HG03521 (cell line): ENCODE data around the gene THSD7B.
"Not testable (repeated sequence)": the region's sequence is repeated elsewhere in the genome, so short reads cannot be mapped to it uniquely, and the experiment has no call there.

ENCODE experiments used
- ATAC-seq: cut with Tn5 transposase; IDR thresholded peaks from one replicate; pipeline ENCODE4 v1.9.1; 2021; ENCODE audit warnings: mild to moderate bottlenecking, moderate library complexity; ENCODE audit not compliant: unreplicated experiment

Gene THSD7B

GRCh38 chr2:137238065-137238464 lies 472.7 kb downstream of the THSD7B start:
- no peak for ATAC-seq

DNA sequence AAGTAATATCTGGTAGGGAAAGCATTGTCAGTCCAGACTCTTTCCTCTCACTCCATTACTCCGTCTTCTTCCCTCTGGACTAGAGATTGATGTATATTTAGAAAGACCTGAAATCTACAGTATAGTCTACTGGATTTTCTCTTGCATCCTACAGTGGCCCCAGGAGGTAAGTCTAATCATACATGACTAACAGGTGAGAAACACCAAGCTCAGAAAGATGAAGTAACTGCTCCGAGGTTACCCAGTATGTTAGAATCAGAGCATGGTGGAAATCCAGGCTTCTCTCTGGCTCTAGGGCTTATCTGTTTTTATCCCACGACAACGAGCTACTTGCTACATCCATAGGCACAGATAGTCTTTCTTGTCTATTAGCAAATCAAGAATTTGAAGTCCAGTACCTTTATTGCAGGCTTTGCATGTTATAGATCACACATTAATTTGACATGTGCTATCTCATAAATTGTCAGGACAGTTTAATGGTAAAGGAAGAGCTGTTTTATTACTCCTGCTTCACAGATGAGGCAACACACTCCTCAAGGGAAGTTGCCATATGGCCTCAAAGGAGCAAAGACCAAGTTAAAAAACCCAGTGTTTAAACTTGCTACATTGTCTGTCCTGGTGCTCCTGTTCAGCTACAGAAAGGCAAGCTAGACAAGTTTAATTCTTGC lies 484.3 kb downstream of the THSD7B start:
- ATAC-seq: no peak

DNA sequence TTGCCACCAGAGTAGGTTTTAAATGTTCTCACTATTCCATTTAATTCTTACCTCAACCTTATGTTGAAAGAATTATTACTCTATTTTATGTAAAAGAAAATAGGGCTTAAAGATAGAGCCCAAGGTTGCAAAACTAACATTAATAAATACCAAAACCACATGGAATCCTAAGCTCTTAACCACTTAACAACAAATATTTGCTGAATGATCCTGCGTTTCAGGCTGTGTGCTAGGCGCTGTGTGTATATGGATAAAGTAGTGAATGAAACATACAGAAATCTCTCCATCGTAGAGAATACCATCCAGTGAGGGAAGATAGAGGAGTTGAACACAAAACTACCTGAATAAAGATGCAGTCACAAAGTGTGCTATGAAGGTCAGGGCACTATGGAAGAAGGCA lies 485.1 kb downstream of the THSD7B start:
- no peak for ATAC-seq

- no peak for ATAC-seq
These were observed 485.7 kb downstream of the THSD7B start for GRCh38 chr2:137251045-137251444.

DNA sequence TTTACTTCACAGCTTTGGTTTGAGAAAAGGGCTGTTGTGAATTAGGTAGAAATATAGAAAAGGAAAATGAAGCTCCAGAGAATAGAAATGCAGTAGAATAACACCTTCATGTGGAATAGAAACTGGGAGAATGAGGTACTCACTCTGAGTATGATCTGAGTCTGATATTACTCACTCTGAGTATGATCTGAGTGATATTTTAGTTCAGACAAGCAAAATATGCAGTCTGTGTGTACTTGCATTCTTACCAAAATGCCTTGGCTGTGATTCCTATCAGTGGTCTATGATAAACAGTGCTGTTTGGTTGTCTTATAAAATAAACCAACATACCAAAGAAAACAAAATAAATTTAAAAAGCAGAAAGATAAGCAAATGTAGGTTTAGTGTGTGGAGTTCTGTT lies 487.6 kb downstream of the THSD7B start:
- ATAC-seq: no peak

DNA sequence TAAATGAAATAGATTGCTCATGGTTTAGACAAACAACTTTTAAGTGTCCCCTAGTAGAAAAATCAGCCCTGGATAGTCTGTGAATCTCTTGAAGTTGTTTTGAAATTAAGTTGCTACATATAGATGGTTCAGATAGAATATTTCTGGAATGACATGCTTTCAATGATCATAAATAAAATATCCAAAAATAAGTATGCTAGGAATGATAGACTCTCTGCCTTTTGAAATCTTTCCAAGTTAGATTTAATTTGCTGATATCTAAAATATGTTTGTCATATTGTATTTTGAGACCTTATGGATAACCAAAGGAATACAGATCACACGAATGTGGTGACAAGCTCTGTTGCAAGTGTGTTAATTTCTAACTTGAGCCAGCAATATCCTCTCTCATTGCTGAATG lies 488.7 kb downstream of the THSD7B start:
- no peak for ATAC-seq

GRCh38 chr2:137255345-137255744 lies 490.0 kb downstream of the THSD7B start:
- no peak for ATAC-seq

- no peak for ATAC-seq
These were observed 490.6 kb downstream of the THSD7B start for GRCh38 chr2:137255990-137256389.

DNA sequence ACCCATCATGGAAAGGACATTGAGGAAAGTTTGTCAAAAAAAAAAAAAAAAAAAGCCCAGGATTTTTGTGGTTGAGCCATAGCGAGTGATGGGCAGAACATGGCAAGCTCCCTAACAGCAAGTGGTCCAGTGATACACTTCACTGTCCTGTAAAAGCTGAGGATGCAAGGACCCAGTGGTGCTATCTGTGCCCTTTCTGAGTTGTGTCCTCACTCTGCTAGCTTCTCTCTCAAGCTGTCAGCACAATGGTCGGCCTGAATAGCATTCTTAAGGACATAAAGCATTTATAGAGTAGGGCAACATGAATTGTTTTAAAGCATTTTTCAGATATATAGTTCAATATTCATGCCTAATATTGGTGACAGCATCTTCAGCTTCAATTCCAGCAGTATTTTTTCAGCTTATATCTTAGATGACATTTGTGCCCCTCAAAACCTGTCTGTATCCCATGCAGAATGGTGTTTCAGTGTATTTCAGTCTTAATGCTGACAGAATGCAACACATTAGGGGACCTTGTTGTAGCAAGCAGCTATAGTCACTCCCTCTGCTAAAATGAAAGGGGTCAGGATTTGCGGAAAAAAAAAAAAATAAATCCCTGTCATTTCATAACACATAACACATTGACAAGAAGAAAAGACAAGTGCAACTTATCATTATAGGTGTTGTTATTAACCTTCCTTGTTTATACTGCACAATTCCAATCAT lies 496.7 kb downstream of the THSD7B start:
- no peak for ATAC-seq

GRCh38 chr2:137262594-137262993 lies 497.2 kb downstream of the THSD7B start:
- no peak for ATAC-seq

- ATAC-seq: no peak
These were observed 522.7 kb downstream of the THSD7B start for GRCh38 chr2:137287913-137288639.

GRCh38 chr2:137291836-137292570 lies 526.7 kb downstream of the THSD7B start:
- ATAC-seq: no peak

- no peak for ATAC-seq
These were observed 533.0 kb downstream of the THSD7B start for GRCh38 chr2:137298377-137298776.

DNA sequence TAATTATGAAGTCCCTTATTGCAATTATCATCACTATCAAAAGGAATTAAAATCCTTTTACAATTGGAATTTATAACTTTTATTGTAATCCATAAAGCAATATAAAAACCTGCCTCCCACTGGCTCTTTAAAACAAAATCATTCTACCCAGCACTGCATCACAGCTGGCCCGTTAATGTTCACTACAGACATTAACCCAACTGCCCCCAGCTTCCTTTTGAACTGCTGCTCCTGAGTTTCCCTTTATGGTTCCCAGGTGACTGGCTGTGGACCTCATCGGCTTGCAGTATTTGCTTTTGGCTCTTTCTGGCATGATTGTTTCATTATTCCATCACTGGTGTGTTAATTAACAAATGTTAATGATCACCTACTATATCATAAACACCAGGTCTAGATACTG lies 535.6 kb downstream of the THSD7B start:
- ATAC-seq: no peak

DNA sequence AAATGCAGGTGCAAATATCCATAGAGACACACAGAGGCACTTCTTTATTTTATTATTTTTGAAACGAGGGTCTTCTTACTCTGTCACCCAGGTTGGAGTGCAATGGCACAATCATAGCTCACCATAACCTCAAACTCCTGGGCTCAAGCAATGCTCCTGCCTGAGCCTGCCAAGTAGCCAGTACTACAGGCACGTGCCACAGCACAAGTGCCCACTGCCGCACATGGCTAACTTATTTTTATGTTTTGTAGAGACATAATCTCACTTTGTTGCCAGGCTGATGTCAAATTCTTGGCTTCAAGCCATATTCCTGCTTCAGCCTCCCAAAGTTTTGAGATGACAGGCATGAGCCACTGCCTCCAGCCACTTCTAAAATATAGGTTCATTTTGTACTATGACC lies 537.6 kb downstream of the THSD7B start:
- no peak for ATAC-seq

DNA sequence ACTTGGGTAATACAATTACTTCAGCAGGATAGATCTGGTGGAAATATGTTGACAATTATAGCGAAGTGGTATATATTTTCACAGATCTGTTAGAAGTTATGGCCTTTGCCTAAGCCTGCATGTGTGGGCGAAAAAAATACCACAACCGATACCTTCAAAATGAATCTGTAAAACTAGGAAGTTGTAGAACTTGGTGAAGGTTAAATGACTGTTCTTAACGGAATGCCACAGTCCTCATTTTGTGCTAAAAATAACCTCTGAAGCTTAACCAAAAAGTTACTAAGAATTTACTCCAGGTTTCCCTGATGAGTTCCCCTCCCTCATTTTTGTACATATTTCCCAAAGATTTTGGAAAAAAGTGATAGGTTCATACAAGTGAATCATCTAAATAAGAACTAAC lies 550.7 kb downstream of the THSD7B start:
- ATAC-seq: no peak

DNA sequence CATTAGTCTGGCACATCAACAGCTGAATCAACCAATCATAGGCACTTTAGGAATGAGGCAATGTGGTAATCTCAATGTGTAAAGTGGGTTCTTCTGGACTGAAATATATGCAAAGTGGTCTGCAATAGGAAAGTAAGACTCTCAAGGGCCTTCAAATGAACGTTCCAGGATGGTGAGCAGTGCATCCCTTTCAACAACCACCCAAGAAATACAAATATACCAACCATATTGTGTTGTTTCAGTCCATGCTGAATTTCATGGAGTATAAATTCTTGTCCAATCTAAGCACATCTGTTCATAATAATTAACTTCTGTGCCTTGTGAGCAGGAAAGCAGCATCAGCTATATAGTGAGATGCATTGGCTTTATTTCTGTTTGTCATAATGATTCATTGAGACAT lies 556.2 kb downstream of the THSD7B start:
- ATAC-seq: no peak

DNA sequence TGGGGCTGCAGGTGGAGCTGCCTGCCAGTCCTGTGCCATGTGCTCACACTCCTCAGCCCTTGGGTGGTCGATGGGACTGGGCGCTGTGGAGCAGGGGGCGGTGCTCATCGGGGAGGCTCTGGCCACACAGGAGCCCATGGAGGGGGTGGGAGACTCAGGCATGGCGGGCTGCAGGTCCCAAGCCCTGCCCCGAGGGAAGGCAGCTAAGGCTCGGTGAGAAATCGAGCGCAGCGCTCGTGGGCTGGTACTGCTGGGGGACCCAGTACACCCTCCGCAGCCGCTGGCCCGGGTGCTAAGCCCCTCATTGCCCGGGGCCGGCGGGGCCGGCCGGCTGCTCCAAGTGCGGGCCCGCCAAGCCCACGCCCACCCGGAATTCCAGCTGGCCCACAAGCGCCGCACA lies 566.2 kb downstream of the THSD7B start:
- not testable (repeated sequence) for ATAC-seq

- ATAC-seq: no peak
These were observed 568.2 kb downstream of the THSD7B start for GRCh38 chr2:137333386-137334165.

GRCh38 chr2:137336067-137336466 lies 570.7 kb downstream of the THSD7B start:
- ATAC-seq: no peak

DNA sequence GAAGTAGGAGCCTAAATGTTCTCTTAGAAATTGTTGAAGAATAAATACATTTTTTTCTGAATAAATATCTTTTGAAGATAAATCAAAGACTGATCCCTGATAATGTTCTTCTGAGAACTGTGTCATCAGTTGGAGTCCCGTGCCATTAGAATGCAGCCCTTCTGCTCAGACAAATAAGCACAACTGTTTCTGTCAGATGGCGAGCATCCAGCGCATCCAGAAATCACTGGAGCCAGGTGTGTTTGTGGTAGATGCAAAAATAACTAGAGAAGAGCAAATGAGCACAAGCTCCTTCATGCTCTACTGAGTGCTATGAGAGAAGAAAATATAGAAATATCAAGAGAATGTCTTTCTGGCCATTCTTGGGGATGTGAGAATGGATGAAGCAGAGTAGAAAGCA lies 573.7 kb downstream of the THSD7B start:
- ATAC-seq: no peak
